Measurements from ENCODE around the gene ERGIC1. TPM values are rescaled to one million over a fixed set of nuclear protein-coding genes. Genes with fewer than 3 reads are reported as not detected.

Gene ERGIC1
- total and polyA plus RNA-seq, 2 of the 13 experiments (the other 11 are each of a cell fraction or from before 2014, with no cell fraction given), result 78.5 to 184 TPM

DNA sequence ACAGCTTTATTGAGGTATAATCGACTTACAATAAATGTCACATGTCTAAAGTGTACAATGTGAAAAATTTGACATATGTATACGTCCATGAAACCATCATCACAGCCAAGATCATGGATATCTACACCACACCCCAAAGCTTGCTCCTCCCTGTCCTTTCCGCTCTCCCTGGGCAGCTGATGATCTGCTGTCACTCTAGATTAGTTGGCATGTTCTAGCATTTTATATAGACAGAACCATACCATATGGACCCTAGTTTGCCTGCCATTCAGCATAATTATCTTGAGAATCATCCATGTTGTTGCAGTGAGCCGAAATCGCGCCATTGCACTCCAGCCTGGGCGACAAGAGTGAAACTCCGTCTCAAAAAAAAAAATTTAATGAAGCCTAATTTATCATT lies 42.5 kb downstream of the ERGIC1 start:
- H3K4me3 ChIP-seq (replicated peaks in 1 of 3; ENCODE audit: insufficient read depth in 1 of 3, low read depth in 2 of 3, low read length in 3 of 3), result no peak overlapping the region
- H3K27me3 ChIP-seq (ENCODE audit: control insufficient read depth in 1 of 2, insufficient read depth in 2 of 2, low read length in 2 of 2), result no peaks in the 10 kb centered on the region
- peaks cover 26% of the 10 kb centered on the region for H3K4me1 ChIP-seq (ENCODE audit: insufficient read depth, low read length)
- H3K36me3 ChIP-seq (replicated peaks in 1 of 2; ENCODE audit: control insufficient read depth in 1 of 2, insufficient read depth in 2 of 2, low read length in 2 of 2), result peaks cover 4 to 22% of the 10 kb centered on the region in 2 experiments; a peak in 3 of 5 replicates
- no peak overlapping the region for H3K27ac ChIP-seq (ENCODE audit: extremely low read length, insufficient read depth, low read length)
- DNase-seq (ENCODE audit: low spot score), result no peak
- in situ Hi-C loops (cut with HindIII; ENCODE audit: extremely low pct_ligation_motif_present, low pct_unique_long_range_greater_than_20kb), result no loop called here
- ChIA-PET POLR2A (no interaction called here), CTCF (ENCODE audit: low intra/inter-chr PET ratio, low total read pairs) (no interaction called here)
- intact Hi-C loops (cut with micrococcal nuclease; ENCODE audit: unreplicated experiment), result no loop called here
- TF ChIP-seq ZNF367 (CRISPR knock-in tag; IDR thresholded peaks at IDR 0.05; ENCODE audit: borderline replicate concordance) (no peak), FOXO1 (CRISPR knock-in tag; IDR thresholded peaks at IDR 0.05) (no peak), NCOR1 (IDR thresholded peaks at IDR 0.05; ENCODE audit: borderline replicate concordance, low read length) (no peak), ZNF670 (CRISPR knock-in tag; IDR thresholded peaks at IDR 0.05; ENCODE audit: borderline replicate concordance) (no peak), ZSCAN21 (CRISPR knock-in tag; IDR thresholded peaks at IDR 0.05; ENCODE audit: borderline replicate concordance) (no peak), IKZF4 (CRISPR knock-in tag; IDR thresholded peaks at IDR 0.05; ENCODE audit: borderline replicate concordance, low read depth, not compliant biosample characterization) (no peak)
- TF ChIP-seq, protein P1, sequence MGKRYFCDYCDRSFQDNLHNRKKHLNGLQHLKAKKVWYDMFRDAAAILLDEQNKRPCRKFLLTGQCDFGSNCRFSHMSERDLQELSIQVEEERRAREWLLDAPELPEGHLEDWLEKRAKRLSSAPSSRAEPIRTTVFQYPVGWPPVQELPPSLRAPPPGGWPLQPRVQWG (CRISPR knock-in tag; IDR thresholded peaks at IDR 0.05; ENCODE audit: borderline replicate concordance, low read depth), result no peak
- peaks cover 4% of the 10 kb centered on the region for H4K20me1 ChIP-seq (ENCODE audit: insufficient read depth, low read length)
- no TSS peak for BruUV-seq (replicated peaks)
- H2AFZ ChIP-seq (ENCODE audit: low read length), result no peak overlapping the region
- H3K4me2 ChIP-seq (ENCODE audit: low read depth, low read length), result no peak overlapping the region
- H3K9ac ChIP-seq (ENCODE audit: insufficient read depth, low read depth, low read length), result no peak overlapping the region
- ATAC-seq, result no peak
- H3K79me2 ChIP-seq (ENCODE audit: insufficient read depth, low read length), result peaks cover 51% of the 10 kb centered on the region
- WGBS (ENCODE audit: low lambda C conversion rate), result 88% methylated on average over 8 of the region's 8 CpGs
- H3K9me3 ChIP-seq (ENCODE audit: low read length), result no peaks in the 10 kb centered on the region
- FAIRE-seq, result no peak
